Fibroblast of lung (primary cell): Measurements from ENCODE around the gene THSD7B.

ENCODE experiments used
- EZH2 ChIP-seq: IDR thresholded peaks from 2 replicates; pipeline ENCODE4 v1.5.1; 2012; ENCODE audit warnings: low read length, control low read depth, mild to moderate bottlenecking; ENCODE audit errors: missing control alignments
- TF ChIP-seq, protein P1 (sequence below), 2 donors: IDR thresholded peaks in 1 of 2; conservative IDR thresholded peaks in 1 of 2; 1 replicate in 1 of 2; 2 replicates in 1 of 2; pipeline ENCODE4 v1.5.1; 2011 to 2012; ENCODE audit warnings: low read length in 2 of 2, control low read depth in 1 of 2, inconsistent platforms in 1 of 2, low read depth in 1 of 2, mild to moderate bottlenecking in 1 of 2

DNA sequence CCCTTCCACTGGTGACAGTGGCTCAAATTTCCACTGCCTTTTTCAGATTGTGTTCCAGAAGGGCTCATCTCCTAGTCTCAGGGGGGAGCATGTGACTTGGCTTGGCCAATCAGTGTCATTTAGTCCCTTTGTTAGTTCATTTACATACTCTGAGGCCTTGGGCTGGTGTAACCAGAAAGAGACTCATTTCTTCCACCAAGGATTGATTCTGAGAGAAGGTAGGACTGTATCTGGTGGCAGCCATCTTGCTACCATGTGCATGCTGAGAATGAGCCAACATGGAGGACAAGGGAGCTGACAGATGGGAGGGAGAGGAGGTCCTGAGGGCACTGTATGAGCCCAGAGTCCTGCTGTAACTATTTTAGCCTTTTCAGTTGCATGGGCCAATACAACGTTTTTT, 191.7 kb downstream of the THSD7B start:
- TF ChIP-seq, protein P1, sequence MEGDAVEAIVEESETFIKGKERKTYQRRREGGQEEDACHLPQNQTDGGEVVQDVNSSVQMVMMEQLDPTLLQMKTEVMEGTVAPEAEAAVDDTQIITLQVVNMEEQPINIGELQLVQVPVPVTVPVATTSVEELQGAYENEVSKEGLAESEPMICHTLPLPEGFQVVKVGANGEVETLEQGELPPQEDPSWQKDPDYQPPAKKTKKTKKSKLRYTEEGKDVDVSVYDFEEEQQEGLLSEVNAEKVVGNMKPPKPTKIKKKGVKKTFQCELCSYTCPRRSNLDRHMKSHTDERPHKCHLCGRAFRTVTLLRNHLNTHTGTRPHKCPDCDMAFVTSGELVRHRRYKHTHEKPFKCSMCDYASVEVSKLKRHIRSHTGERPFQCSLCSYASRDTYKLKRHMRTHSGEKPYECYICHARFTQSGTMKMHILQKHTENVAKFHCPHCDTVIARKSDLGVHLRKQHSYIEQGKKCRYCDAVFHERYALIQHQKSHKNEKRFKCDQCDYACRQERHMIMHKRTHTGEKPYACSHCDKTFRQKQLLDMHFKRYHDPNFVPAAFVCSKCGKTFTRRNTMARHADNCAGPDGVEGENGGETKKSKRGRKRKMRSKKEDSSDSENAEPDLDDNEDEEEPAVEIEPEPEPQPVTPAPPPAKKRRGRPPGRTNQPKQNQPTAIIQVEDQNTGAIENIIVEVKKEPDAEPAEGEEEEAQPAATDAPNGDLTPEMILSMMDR (conservative IDR thresholded peaks at IDR 0.05 in 1 of 2, IDR thresholded peaks at IDR 0.05 in 1 of 2; ENCODE audit: low read depth in 1 of 2, low read length in 2 of 2): no peak
- no peak for TF ChIP-seq EZH2
